ENCODE measurements around the gene PTPRJ.
A peak's percentile ranks its signal among the peaks of the same experiment; 100 is the strongest.

The PTPRJ gene

DNA sequence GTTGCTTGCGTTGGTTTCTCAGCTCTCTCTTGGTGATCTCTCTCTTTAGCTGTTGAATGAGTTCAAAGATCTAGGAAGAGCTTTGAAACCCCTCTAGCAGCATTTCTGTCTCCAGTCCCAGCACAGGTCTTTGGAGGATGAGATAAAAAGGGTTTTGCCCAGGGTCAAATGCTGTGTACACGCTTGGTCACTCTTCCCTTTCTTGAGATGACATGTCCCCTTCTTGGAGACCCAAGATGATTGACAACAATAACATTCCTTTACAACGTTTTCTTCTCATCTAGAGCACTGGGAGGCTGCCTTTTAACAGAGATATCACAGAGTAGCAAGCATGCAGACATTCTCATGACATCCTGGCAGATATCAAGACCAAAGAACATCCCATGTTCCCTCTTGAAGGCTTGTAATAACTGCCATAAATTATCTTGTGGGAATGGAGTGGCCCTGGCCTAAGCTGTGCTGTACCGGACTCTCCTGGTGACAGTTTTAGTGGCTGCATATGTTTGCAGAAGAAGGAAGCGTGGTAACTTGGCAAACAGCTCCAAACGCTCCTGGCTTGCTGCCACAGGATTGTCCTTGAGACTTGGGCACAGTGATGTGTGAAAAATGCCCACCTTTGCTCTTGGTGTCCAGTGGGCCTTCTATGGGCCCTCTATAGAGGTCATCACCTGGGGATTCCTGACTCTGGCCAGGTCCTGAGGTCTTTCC is 107.8 kb downstream of the PTPRJ start:
- Mint-ChIP-seq H3K4me3 (no peak overlapping the region), H3K27ac (no peak overlapping the region), H3K4me1 (ENCODE audit: low read depth) (peaks cover 35% of the 10 kb centered on the region), H3K9me3 (ENCODE audit: low read depth) (no peaks in the 10 kb centered on the region), H3K36me3 (no peaks in the 10 kb centered on the region), H3K27me3 (no peaks in the 10 kb centered on the region)

GRCh38 chr11:48088682-48089050 is 108.3 kb downstream of the PTPRJ start:
- Mint-ChIP-seq H3K36me3 (no peaks in the 10 kb centered on the region), H3K9me3 (ENCODE audit: low read depth) (no peaks in the 10 kb centered on the region), H3K4me3 (no peak overlapping the region), H3K27ac (no peak overlapping the region), H3K4me1 (ENCODE audit: low read depth) (peaks cover 32% of the 10 kb centered on the region), H3K27me3 (no peaks in the 10 kb centered on the region)

- peaks cover 35% of the 10 kb centered on the region for H3K4me1 Mint-ChIP-seq (ENCODE audit: low read depth)
- no peaks in the 10 kb centered on the region for H3K9me3 Mint-ChIP-seq (ENCODE audit: low read depth)
- no peak overlapping the region for H3K27ac Mint-ChIP-seq
- H3K27me3 Mint-ChIP-seq, result no peaks in the 10 kb centered on the region
- H3K4me3 Mint-ChIP-seq, result no peak overlapping the region
- peaks cover 3% of the 10 kb centered on the region for H3K36me3 Mint-ChIP-seq
These were observed 109.8 kb downstream of the PTPRJ start for GRCh38 chr11:48090174-48090573.

DNA sequence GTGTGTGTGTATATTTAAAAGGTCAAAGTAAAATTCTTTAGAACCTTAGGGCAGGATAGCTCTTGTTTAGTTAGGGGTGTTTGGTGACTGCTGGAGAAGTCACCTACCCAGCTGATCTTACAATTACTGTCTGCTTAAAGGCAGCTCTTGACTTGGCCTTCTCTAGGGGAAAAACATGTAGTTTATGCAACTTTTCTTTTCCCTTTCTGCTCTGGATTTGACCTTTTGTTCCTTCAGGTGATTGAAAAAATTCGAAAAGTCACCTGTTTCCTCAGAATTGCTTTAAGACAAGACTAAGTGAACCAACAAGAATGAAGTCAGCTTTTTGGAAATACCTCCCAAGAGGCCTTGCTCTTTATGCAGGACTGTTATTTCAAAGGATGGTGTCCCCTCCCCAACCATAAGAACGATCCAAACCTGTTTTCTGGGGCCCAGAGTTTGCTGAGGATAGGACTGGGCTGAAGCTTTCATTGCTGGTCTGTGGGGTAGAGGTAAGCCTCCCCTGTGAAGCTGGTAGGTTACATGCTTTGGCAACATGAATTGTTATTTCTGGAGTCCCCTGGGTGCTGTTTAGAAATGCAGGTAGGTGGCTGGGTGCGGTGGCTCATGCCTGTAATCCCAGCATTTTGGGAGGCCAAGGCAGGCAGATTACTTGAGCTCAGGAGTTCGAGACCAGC is 111.2 kb downstream of the PTPRJ start:
- H3K9me3 Mint-ChIP-seq (ENCODE audit: low read depth), result no peaks in the 10 kb centered on the region
- H3K4me1 Mint-ChIP-seq (ENCODE audit: low read depth), result peaks cover 41% of the 10 kb centered on the region
- no peak overlapping the region for H3K27ac Mint-ChIP-seq
- peaks cover 3% of the 10 kb centered on the region for H3K36me3 Mint-ChIP-seq
- H3K27me3 Mint-ChIP-seq, result no peaks in the 10 kb centered on the region
- H3K4me3 Mint-ChIP-seq, result no peak overlapping the region

- H3K4me1 Mint-ChIP-seq (ENCODE audit: low read depth), result peaks cover 50% of the 10 kb centered on the region
- no peak overlapping the region for H3K27ac Mint-ChIP-seq
- H3K9me3 Mint-ChIP-seq (ENCODE audit: low read depth), result no peaks in the 10 kb centered on the region
- no peak overlapping the region for H3K4me3 Mint-ChIP-seq
- no peaks in the 10 kb centered on the region for H3K27me3 Mint-ChIP-seq
- peaks cover 6% of the 10 kb centered on the region for H3K36me3 Mint-ChIP-seq
These were observed 113.0 kb downstream of the PTPRJ start for GRCh38 chr11:48093323-48093722.

- no peak overlapping the region for H3K27ac Mint-ChIP-seq
- no peaks in the 10 kb centered on the region for H3K9me3 Mint-ChIP-seq (ENCODE audit: low read depth)
- H3K4me3 Mint-ChIP-seq, result no peak overlapping the region
- H3K36me3 Mint-ChIP-seq, result peaks cover 6% of the 10 kb centered on the region
- H3K27me3 Mint-ChIP-seq, result no peaks in the 10 kb centered on the region
- H3K4me1 Mint-ChIP-seq (ENCODE audit: low read depth), result peaks cover 50% of the 10 kb centered on the region
These were observed 113.7 kb downstream of the PTPRJ start for GRCh38 chr11:48093795-48094642.

DNA sequence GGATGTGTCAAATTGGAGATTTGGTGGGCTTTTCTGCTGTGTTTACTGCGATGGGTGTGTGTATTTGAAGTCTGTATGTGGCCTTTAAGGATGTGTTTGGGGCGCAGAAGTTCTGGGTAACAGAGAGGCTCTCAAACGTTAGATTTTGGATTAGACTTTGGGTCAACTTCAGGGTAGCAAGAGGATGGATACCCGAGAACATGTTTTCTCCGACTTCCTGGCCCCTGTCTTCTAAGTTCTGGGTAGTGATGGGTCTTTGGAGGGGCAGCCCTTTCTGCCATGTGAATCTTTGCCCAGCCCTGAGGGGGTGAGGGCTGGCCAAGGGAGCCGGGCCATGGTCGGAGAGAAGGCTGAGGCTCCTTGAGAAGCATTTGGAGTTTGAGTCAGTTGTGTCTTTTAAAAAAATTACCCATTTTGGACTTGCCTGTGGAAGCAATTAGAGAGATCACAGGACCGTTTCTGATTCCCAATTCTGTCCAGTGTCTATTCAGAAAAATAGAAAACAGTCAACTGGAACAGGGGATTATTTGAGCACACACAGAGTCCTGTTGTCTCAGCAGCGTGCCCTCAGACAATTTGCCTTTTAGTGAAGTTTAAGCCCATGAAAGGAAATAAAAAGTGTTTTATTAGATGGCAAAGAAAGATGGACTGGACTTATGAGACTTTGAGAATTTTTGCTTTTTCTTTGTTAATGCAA is 114.4 kb downstream of the PTPRJ start:
- no peak overlapping the region for H3K27ac Mint-ChIP-seq
- peaks cover 8% of the 10 kb centered on the region for H3K36me3 Mint-ChIP-seq
- peaks cover 50% of the 10 kb centered on the region for H3K4me1 Mint-ChIP-seq (ENCODE audit: low read depth)
- no peaks in the 10 kb centered on the region for H3K27me3 Mint-ChIP-seq
- no peak overlapping the region for H3K4me3 Mint-ChIP-seq
- H3K9me3 Mint-ChIP-seq (ENCODE audit: low read depth), result no peaks in the 10 kb centered on the region

DNA sequence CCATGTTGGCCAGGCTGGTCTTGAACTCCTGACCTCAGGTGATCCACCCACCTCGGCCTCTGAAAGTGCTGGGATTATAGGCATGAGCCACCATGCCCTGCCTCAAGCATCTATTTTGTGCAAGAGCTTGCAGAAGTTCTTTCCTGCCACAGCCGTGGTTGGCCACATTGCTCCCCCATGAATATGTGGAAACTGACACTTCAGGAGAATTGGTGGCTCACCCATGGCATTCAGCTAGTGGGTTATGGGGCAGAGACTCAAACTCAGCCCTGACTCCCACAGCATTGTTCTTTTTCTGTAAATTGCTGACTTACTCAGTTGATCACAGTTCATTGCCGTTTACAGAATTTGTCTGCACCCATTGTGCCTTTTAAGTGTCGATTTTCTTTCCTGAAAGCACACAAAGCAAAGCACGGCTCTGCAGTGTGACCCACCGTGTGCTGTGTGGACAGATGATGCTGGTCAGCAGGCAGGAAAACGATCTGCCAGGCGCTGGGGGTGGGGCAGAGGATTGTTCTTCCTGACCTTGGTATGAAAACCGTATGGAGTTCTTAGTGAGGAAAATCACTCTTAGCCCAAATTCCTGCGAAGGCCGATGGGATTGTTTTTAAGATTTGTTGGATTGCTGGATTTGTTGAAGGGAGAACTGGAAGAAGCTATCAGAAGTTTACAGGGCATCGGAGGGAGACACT is 115.6 kb downstream of the PTPRJ start:
- peak overlapping the region; percentile 50 for H3K27ac Mint-ChIP-seq
- peaks cover 8% of the 10 kb centered on the region for H3K36me3 Mint-ChIP-seq
- no peaks in the 10 kb centered on the region for H3K9me3 Mint-ChIP-seq (ENCODE audit: low read depth)
- no peaks in the 10 kb centered on the region for H3K27me3 Mint-ChIP-seq
- no peak overlapping the region for H3K4me3 Mint-ChIP-seq
- H3K4me1 Mint-ChIP-seq (ENCODE audit: low read depth), result peaks cover 42% of the 10 kb centered on the region

DNA sequence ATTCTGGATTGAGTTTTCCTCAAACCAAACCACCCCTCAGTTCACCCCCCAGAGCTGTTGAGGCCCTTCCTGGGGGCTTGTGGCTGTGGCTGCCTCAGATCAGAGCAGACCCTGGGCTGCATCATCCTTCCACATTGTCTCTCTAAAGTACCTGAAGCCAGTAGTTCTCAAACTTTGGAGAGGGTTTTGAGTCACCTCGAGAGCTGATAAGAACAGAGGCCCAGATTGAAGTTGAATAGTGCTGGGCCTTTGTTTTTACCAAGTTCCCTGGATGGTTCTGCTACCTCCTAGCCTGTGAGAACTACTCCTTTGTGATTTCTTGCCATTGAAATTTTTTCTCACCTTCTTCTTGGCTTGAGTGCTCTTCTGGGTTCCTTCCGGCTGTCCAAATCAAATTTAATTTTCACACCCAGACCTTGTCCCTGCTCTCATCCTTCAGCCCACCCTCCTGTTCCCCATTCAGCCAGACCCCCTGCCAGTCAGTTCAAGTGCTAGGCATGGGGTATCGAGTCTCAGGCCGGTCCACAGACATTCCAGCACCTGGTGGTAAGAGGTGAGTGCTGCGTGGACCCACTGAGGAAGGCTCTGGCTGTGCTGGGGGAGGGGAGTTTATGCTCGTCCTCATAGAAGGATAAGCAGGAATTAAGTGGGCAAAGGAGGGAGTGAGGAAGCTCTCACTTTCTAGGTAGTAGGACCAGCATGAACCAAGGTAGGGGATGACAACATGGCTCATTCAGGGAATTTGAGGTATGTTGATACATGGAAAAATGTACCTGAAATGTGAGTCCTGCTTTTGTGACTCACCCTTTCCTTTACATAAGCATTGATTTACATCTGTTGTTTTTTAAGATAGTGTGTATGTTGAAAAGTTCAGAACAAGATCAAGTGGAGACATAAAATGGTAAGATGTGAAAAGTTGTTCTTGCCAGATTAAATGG is 116.5 kb downstream of the PTPRJ start:
- H3K9me3 Mint-ChIP-seq (ENCODE audit: low read depth), result no peaks in the 10 kb centered on the region
- H3K36me3 Mint-ChIP-seq, result peaks cover 8% of the 10 kb centered on the region
- no peaks in the 10 kb centered on the region for H3K27me3 Mint-ChIP-seq
- H3K27ac Mint-ChIP-seq, result peak overlapping the region; percentile 87
- H3K4me3 Mint-ChIP-seq, result peak overlapping the region; percentile 32
- H3K4me1 Mint-ChIP-seq (ENCODE audit: low read depth), result peaks cover 38% of the 10 kb centered on the region

DNA sequence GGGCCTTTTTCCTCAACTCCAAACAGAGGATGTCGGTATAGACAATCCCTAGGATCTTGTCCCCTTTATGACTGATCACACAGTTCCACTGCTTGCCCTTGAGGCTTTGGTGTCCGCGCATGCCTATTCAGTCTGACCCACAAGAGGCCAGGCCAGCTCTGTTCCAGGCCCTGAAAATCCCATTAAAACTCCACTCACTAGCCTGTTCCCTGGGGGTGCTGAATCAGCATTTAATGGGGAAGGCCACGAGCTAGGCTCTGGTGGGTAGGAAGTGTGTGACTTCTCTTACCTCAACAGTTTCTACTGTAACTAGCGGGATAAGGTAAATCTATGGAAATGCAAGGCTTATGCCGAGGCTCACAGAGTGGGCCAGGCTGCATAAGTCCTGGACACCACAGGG is 117.7 kb downstream of the PTPRJ start:
- Mint-ChIP-seq H3K27me3 (no peaks in the 10 kb centered on the region), H3K4me1 (ENCODE audit: low read depth) (peaks cover 41% of the 10 kb centered on the region), H3K9me3 (ENCODE audit: low read depth) (no peaks in the 10 kb centered on the region), H3K36me3 (peaks cover 8% of the 10 kb centered on the region), H3K4me3 (no peak overlapping the region), H3K27ac (no peak overlapping the region)

GRCh38 chr11:48099916-48100446 is 119.6 kb downstream of the PTPRJ start:
- Mint-ChIP-seq H3K4me1 (ENCODE audit: low read depth) (peaks cover 37% of the 10 kb centered on the region), H3K27ac (no peak overlapping the region), H3K9me3 (ENCODE audit: low read depth) (no peaks in the 10 kb centered on the region), H3K27me3 (no peaks in the 10 kb centered on the region), H3K36me3 (peaks cover 5% of the 10 kb centered on the region), H3K4me3 (no peak overlapping the region)

GRCh38 chr11:48101044-48101733 is 120.8 kb downstream of the PTPRJ start:
- H3K27me3 Mint-ChIP-seq, result no peaks in the 10 kb centered on the region
- peaks cover 37% of the 10 kb centered on the region for H3K4me1 Mint-ChIP-seq (ENCODE audit: low read depth)
- peak overlapping the region; percentile 28 for H3K27ac Mint-ChIP-seq
- H3K4me3 Mint-ChIP-seq, result no peak overlapping the region
- H3K9me3 Mint-ChIP-seq (ENCODE audit: low read depth), result no peaks in the 10 kb centered on the region
- peaks cover 5% of the 10 kb centered on the region for H3K36me3 Mint-ChIP-seq

DNA sequence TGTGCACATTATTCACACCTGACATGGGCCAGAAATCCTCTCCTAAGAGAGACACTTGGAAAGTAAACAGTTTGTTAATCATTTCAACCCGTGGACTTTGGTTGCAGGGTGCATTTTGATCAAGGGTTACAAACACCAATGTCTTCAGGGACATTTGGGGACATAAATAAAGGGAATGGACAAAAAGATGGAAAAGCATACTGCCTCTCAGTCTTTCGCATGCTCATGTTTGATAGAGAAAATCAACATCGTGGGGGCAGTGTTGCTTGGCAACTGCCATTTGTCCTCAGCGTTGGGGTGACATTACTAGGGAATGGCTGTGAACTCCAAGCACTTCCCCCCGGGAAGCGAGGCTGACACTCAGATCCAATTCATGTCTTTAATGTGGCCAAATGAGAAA is 121.6 kb downstream of the PTPRJ start:
- Mint-ChIP-seq H3K4me3 (no peak overlapping the region), H3K36me3 (peaks cover 4% of the 10 kb centered on the region), H3K9me3 (ENCODE audit: low read depth) (no peaks in the 10 kb centered on the region), H3K27me3 (no peaks in the 10 kb centered on the region), H3K27ac (peak overlapping the region; percentile 28), H3K4me1 (ENCODE audit: low read depth) (peaks cover 35% of the 10 kb centered on the region)
